Keratinocyte (primary cell): ENCODE results near the gene OXCT1. TPM values are rescaled to one million over a fixed set of nuclear protein-coding genes. Genes with fewer than 3 reads are reported as not detected.

Experiments used
- DNase-seq: peaks from one replicate; pipeline ENCODE4 v3.0.0-alpha.2; 2011; ENCODE audit warnings: low read depth, missing footprints, low spot score
- FAIRE-seq: peaks from 2 replicates; lab custom pipeline; 2011; peaks lifted over from hg19 to GRCh38; lab: Jason Lieb, UNC
- H2AFZ ChIP-seq: 2 replicates; pipeline ENCODE4 v1.6.0; 2012; ENCODE audit warnings: low read length, control low read depth, inconsistent platforms; ENCODE audit not compliant: control insufficient read depth
- H3K27ac ChIP-seq: 2 replicates; pipeline ENCODE4 v1.5.1; 2011; ENCODE audit warnings: low read length; ENCODE audit not compliant: control insufficient read depth, insufficient read depth
- H3K27me3 ChIP-seq: 3 replicates; pipeline ENCODE4 v1.6.0; 2011; ENCODE audit warnings: low read length; ENCODE audit not compliant: control insufficient read depth, insufficient read depth; ENCODE audit errors: extremely low read depth
- H3K36me3 ChIP-seq, 2 experiments: 2 replicates in 1 of 2; 3 replicates in 1 of 2; pipeline ENCODE4 v1.5.1; 2011; ENCODE audit warnings: low read length in 2 of 2, mild to moderate bottlenecking in 1 of 2; ENCODE audit not compliant: control insufficient read depth in 2 of 2, insufficient read depth in 2 of 2; ENCODE audit errors: extremely low read depth in 1 of 2
- H3K4me1 ChIP-seq: 3 replicates; pipeline ENCODE4 v1.5.1; 2011; ENCODE audit warnings: low read length; ENCODE audit not compliant: control insufficient read depth, insufficient read depth; ENCODE audit errors: extremely low read depth
- H3K4me2 ChIP-seq: 3 replicates; pipeline ENCODE4 v1.6.0; 2011; ENCODE audit warnings: low read depth, low read length; ENCODE audit not compliant: control insufficient read depth, insufficient read depth; ENCODE audit errors: extremely low read depth
- H3K4me3 ChIP-seq, 3 experiments: fragments of 200-600 bp in 1 of 3; sonication (generic) in 1 of 3; 2 replicates in 2 of 3; 3 replicates in 1 of 3; pipeline ENCODE4 v1.5.1; 2011 to 2016; ENCODE audit warnings: low read length in 3 of 3, mild to moderate bottlenecking in 3 of 3, control low read depth in 2 of 3, inconsistent platforms in 1 of 3, low read depth in 1 of 3, mixed read lengths in 1 of 3, mixed run types in 1 of 3, moderate library complexity in 1 of 3; ENCODE audit not compliant: control insufficient read depth in 2 of 3, insufficient read depth in 2 of 3; ENCODE audit errors: extremely low read depth in 1 of 3
- H3K79me2 ChIP-seq: 2 replicates; pipeline ENCODE4 v1.6.0; 2012; ENCODE audit warnings: low read length; ENCODE audit not compliant: control insufficient read depth, insufficient read depth
- H3K9ac ChIP-seq: 3 replicates; pipeline ENCODE4 v1.6.0; 2011; ENCODE audit warnings: low read length; ENCODE audit not compliant: control insufficient read depth, insufficient read depth; ENCODE audit errors: extremely low read depth
- H3K9me1 ChIP-seq: 3 replicates; pipeline ENCODE4 v1.6.0; 2011; ENCODE audit warnings: low read length; ENCODE audit not compliant: control insufficient read depth, insufficient read depth; ENCODE audit errors: extremely low read depth
- H3K9me3 ChIP-seq: 2 replicates; pipeline ENCODE4 v1.5.1; 2012; ENCODE audit warnings: low read depth, low read length; ENCODE audit not compliant: control insufficient read depth
- H4K20me1 ChIP-seq: 3 replicates; pipeline ENCODE4 v1.6.0; 2011; ENCODE audit warnings: low read length; ENCODE audit not compliant: control insufficient read depth, insufficient read depth; ENCODE audit errors: extremely low read depth
- CTCF ChIP-seq, 3 experiments: IDR thresholded peaks in 1 of 3; conservative IDR thresholded peaks in 1 of 3; optimal IDR thresholded peaks in 1 of 3; 2 replicates in 2 of 3; 3 replicates in 1 of 3; pipeline versions ENCODE3 to v1.5.1; 2011; ENCODE audit warnings: low read length in 3 of 3, mild to moderate bottlenecking in 3 of 3, moderate library complexity in 2 of 3, control low read depth in 1 of 3, inconsistent platforms in 1 of 3; ENCODE audit not compliant: insufficient read depth in 2 of 3; ENCODE audit errors: extremely low read depth in 1 of 3
- EZH2 ChIP-seq: IDR thresholded peaks from one replicate; pipeline ENCODE4 v1.6.1; 2012; ENCODE audit warnings: inconsistent platforms, mild to moderate bottlenecking, low read length, moderate library complexity
- dilution Hi-C: fragments of 300-500 bp; cut with MboI; formaldehyde crosslinking; loops from one replicate; pipeline ENCODE4 v1.7.0; 2020; ENCODE audit warnings: low sequenced_read_pairs; ENCODE audit not compliant: extremely low pct_ligation_motif_present
- polyA plus RNA-seq, 5 experiments: library from polyadenylated mRNA; depleted of rRNA in 3 of 5; stranded (reverse) in 3 of 5; stranded (forward) in 1 of 5; unstranded in 1 of 5; fragments of >200 nt; gene quantifications; 1 replicate in 1 of 5; 2 replicates in 3 of 5; 3 replicates in 1 of 5; pipeline versions ENCODE4 v1.2.1 to v1.2.3, GENCODE V29; 2011 to 2012; ENCODE audit warnings: missing spikeins in 2 of 5, low read depth in 1 of 5, low replicate concordance in 1 of 5

The OXCT1 gene
- polyA plus RNA-seq, 1 donor (not counting 4 experiments of a cell fraction or from before 2014, with no cell fraction given) = 34.0 TPM

- peak overlapping the region; percentile 65 for H3K27ac ChIP-seq
- H3K27me3 ChIP-seq = no peaks in the 10 kb centered on the region
- peaks cover 0 to 7% of the 10 kb centered on the region in 2 experiments for H3K36me3 ChIP-seq
- TF ChIP-seq EZH2 (no peak), CTCF (optimal IDR thresholded peaks at IDR 0.05 in 1 of 3, IDR thresholded peaks at IDR 0.05 in 1 of 3, conservative IDR thresholded peaks at IDR 0.05 in 1 of 3; ENCODE audit: extremely low read depth in 1 of 3, insufficient read depth in 2 of 3, low read length in 3 of 3) (no peak)
- no peaks in the 10 kb centered on the region for H3K9me1 ChIP-seq
- DNase-seq (peak; percentile 26), FAIRE-seq (peak; percentile 93)
- H2AFZ ChIP-seq = no peak overlapping the region
- H3K4me2 ChIP-seq = peak overlapping the region; percentile 45
- H3K79me2 ChIP-seq = no peaks in the 10 kb centered on the region
- H3K9me3 ChIP-seq = no peaks in the 10 kb centered on the region
- H3K9ac ChIP-seq = no peak overlapping the region
- H4K20me1 ChIP-seq = no peaks in the 10 kb centered on the region
- H3K4me1 ChIP-seq = peaks cover 27% of the 10 kb centered on the region
- dilution Hi-C loops = no loop called here
- H3K4me3 ChIP-seq = no peak overlapping the region
These were observed 75.8 kb downstream of the OXCT1 start for GRCh38 chr5:41794471-41794870.

- Histone ChIP-seq H3K27me3 (no peaks in the 10 kb centered on the region), H3K4me1 (peaks cover 27% of the 10 kb centered on the region), H3K79me2 (no peaks in the 10 kb centered on the region), H4K20me1 (no peaks in the 10 kb centered on the region), H3K9me1 (no peaks in the 10 kb centered on the region), H3K4me3 (no peak overlapping the region), H3K27ac (no peak overlapping the region), H3K36me3 (peaks cover 0 to 7% of the 10 kb centered on the region in 2 experiments), H2AFZ (no peak overlapping the region), H3K4me2 (no peak overlapping the region), H3K9ac (no peak overlapping the region), H3K9me3 (no peaks in the 10 kb centered on the region)
- dilution Hi-C loops = no loop called here
- no peak for TF ChIP-seq EZH2
- TF ChIP-seq CTCF (optimal IDR thresholded peaks at IDR 0.05 in 1 of 3, IDR thresholded peaks at IDR 0.05 in 1 of 3, conservative IDR thresholded peaks at IDR 0.05 in 1 of 3; ENCODE audit: extremely low read depth in 1 of 3, insufficient read depth in 2 of 3, low read length in 3 of 3) = no peak
- FAIRE-seq (no peak), DNase-seq (peak; percentile 5)
These were observed 77.0 kb downstream of the OXCT1 start for GRCh38 chr5:41793141-41793770.
